Liver (tissue), 9 donors: Measurements from ENCODE around the gene TAGLN. TPM values are rescaled to one million over a fixed set of nuclear protein-coding genes. Genes with fewer than 3 reads are reported as not detected.
"Not testable (repeated sequence)": the region's sequence is repeated elsewhere in the genome, so short reads cannot be mapped to it uniquely, and the experiment has no call there.

Source experiments
- DNase-seq: peaks from one replicate; pipeline ENCODE4 v3.0.0-alpha.2; 2017; ENCODE audit warnings: low spot score
- H3K27ac ChIP-seq, 2 donors: one replicate each; pipeline ENCODE4 v1.7.0; 2013; ENCODE audit warnings: inconsistent platforms in 2 of 2, low read length in 2 of 2, control low read depth in 1 of 2, low read depth in 1 of 2, mild to moderate bottlenecking in 1 of 2
- H3K27me3 ChIP-seq, 4 donors: one replicate each; pipeline versions ENCODE4 v1.6.1 to v1.7.0; 2013; ENCODE audit warnings: low read length in 3 of 4, inconsistent platforms in 1 of 4, mild to moderate bottlenecking in 1 of 4, moderate library complexity in 1 of 4; ENCODE audit not compliant: control insufficient read depth in 4 of 4, insufficient read depth in 4 of 4
- H3K36me3 ChIP-seq, 4 donors: one replicate each; pipeline versions ENCODE4 v1.6.1 to v1.7.0; 2013; ENCODE audit warnings: low read length in 3 of 4, mild to moderate bottlenecking in 3 of 4, low read depth in 1 of 4, moderate library complexity in 1 of 4; ENCODE audit not compliant: control insufficient read depth in 4 of 4, insufficient read depth in 3 of 4
- H3K4me1 ChIP-seq, 4 donors: one replicate each; pipeline versions ENCODE4 v1.6.1 to v1.7.0; 2013; ENCODE audit warnings: low read length in 3 of 4, mild to moderate bottlenecking in 3 of 4, moderate library complexity in 1 of 4; ENCODE audit not compliant: control insufficient read depth in 4 of 4, insufficient read depth in 4 of 4
- H3K4me3 ChIP-seq, 3 donors: one replicate each; pipeline versions ENCODE4 v1.6.1 to v1.7.0; 2013; ENCODE audit warnings: low read length in 3 of 3, control low read depth in 1 of 3, low read depth in 1 of 3, mild to moderate bottlenecking in 1 of 3
- H3K9ac ChIP-seq, 2 donors: one replicate each; pipeline ENCODE4 v1.7.0; 2013; ENCODE audit warnings: low read length in 2 of 2, mild to moderate bottlenecking in 2 of 2, moderate library complexity in 2 of 2, control low read depth in 1 of 2, low read depth in 1 of 2
- H3K9me3 ChIP-seq, 4 donors: one replicate each; pipeline versions ENCODE4 v1.6.1 to v1.7.0; 2013; ENCODE audit warnings: low read length in 3 of 4; ENCODE audit not compliant: control insufficient read depth in 4 of 4
- JUND ChIP-seq, 2 donors: IDR thresholded peaks; 2 replicates each; pipeline ENCODE4 v1.6.1; 2016; ENCODE audit warnings: antibody characterized with exemption in 2 of 2
- MAX ChIP-seq: IDR thresholded peaks from 2 replicates; pipeline ENCODE4 v1.6.1; 2016; ENCODE audit warnings: antibody characterized with exemption
- RXRA ChIP-seq, 2 donors: IDR thresholded peaks; 2 replicates each; pipeline ENCODE4 v1.6.1; 2017 to 2018; ENCODE audit warnings: antibody characterized with exemption in 2 of 2, mild to moderate bottlenecking in 1 of 2
- WGBS: extraction: QIAGEN DNeasy Blood & Tissue Kit; methylation state at CpG from one replicate; pipeline ENCODE4 v1.1.7; 2013; 5-methylcytosine and 5-hydroxymethylcytosine counted together
- polyA plus RNA-seq, 2 donors: library from polyadenylated mRNA; stranded (reverse) in 1 of 2; unstranded in 1 of 2; fragments of 200-250 nt in 1 of 2; fragments of >200 nt in 1 of 2; fragmentation: Nextera tagmentation in 1 of 2; extraction: Ambion mirVana in 1 of 2; gene quantifications; one replicate each; pipeline versions ENCODE4 v1.2.1 to v1.2.3, GENCODE V29; 2013 to 2015
- total RNA-seq, 2 donors: library from RNA; depleted of rRNA; stranded (reverse); fragments of >200 nt; gene quantifications; one replicate each; pipeline ENCODE4 v1.2.3, GENCODE V29; 2014
- donor health status: healthy.
- donor health status: healthy.
- donor health status: healthy.
- donor health status: healthy.
- donor health status: healthy.

TAGLN gene
- total and polyA plus RNA-seq, 4 donors: 7.4 to 309 (median 96.2) TPM

- 91% methylated on average over 11 of the region's 11 CpGs for WGBS
- no peaks in the 10 kb centered on the region for H3K4me1 ChIP-seq
- H3K27ac ChIP-seq: no peak overlapping the region
- no peak for DNase-seq
- H3K4me3 ChIP-seq: no peak overlapping the region
- H3K36me3 ChIP-seq: peaks cover 0 to 21% (median 5%) of the 10 kb centered on the region in 4 donors
- no peak overlapping the region for H3K9ac ChIP-seq
- TF ChIP-seq RXRA (IDR thresholded peaks at IDR 0.05) (no peak), JUND (IDR thresholded peaks at IDR 0.05) (no peak), MAX (no peak)
- no peaks in the 10 kb centered on the region for H3K27me3 ChIP-seq
- H3K9me3 ChIP-seq: no peaks in the 10 kb centered on the region
These were observed 6.1 kb downstream of the TAGLN start for GRCh38 chr11:117205211-117205818.

GRCh38 chr11:117206111-117206510 is 6.9 kb downstream of the TAGLN start:
- 88% methylated on average over 8 of the region's 8 CpGs for WGBS
- not testable (repeated sequence) for H3K9me3 ChIP-seq, DNase-seq, H3K4me1 ChIP-seq, H3K27me3 ChIP-seq, H3K4me3 ChIP-seq, H3K9ac ChIP-seq, H3K27ac ChIP-seq
- H3K36me3 ChIP-seq: peaks cover 0 to 21% (median 5%) of the 10 kb centered on the region in 4 donors

GRCh38 chr11:117206859-117207258 is 7.7 kb downstream of the TAGLN start:
- H3K36me3 ChIP-seq: peaks cover 0 to 27% (median 5%) of the 10 kb centered on the region in 4 donors
- not testable (repeated sequence) for H3K9ac ChIP-seq, H3K4me3 ChIP-seq, H3K27me3 ChIP-seq, H3K27ac ChIP-seq, H3K9me3 ChIP-seq, H3K4me1 ChIP-seq, DNase-seq
- WGBS: 92% methylated on average over 6 of the region's 11 CpGs

GRCh38 chr11:117207481-117207880 is 8.3 kb downstream of the TAGLN start:
- H3K9me3 ChIP-seq, H3K4me3 ChIP-seq, H3K4me1 ChIP-seq, H3K9ac ChIP-seq, H3K27me3 ChIP-seq, DNase-seq, H3K27ac ChIP-seq: not testable (repeated sequence)
- 91% methylated on average over 5 of the region's 5 CpGs for whole genome bisulfite sequencing
- peaks cover 0 to 27% (median 7%) of the 10 kb centered on the region in 4 donors for H3K36me3 ChIP-seq

GRCh38 chr11:117208710-117209109 is 9.5 kb downstream of the TAGLN start:
- not testable (repeated sequence) for H3K27ac ChIP-seq, H3K9ac ChIP-seq, DNase-seq, H3K4me3 ChIP-seq, H3K27me3 ChIP-seq, H3K4me1 ChIP-seq, H3K9me3 ChIP-seq
- peaks cover 4 to 36% (median 10%) of the 10 kb centered on the region in 4 donors for H3K36me3 ChIP-seq
- WGBS: 90% methylated on average over 9 of the region's 13 CpGs

- not testable (repeated sequence) for H3K9ac ChIP-seq, H3K4me3 ChIP-seq, H3K9me3 ChIP-seq, H3K27ac ChIP-seq, H3K27me3 ChIP-seq, DNase-seq, H3K4me1 ChIP-seq
- peaks cover 2 to 34% (median 15%) of the 10 kb centered on the region in 4 donors for H3K36me3 ChIP-seq
- WGBS: 93% methylated on average over 8 of the region's 8 CpGs
These were observed 10.4 kb downstream of the TAGLN start for GRCh38 chr11:117209351-117210125.
